Epithelial cell of esophagus (primary cell): ENCODE results near the gene ACYP1.

Experiments
- DNase-seq: peaks from one replicate; pipeline ENCODE4 v3.0.0; 2010; ENCODE audit warnings: low read depth
- H3K4me3 ChIP-seq: 2 replicates; pipeline ENCODE4 v1.5.1; 2011; ENCODE audit warnings: mild to moderate bottlenecking, low read length, control low read depth
- CTCF ChIP-seq: IDR thresholded peaks from 2 replicates; pipeline ENCODE4 v1.5.1; 2011; ENCODE audit warnings: low read depth, mild to moderate bottlenecking, low read length, control low read depth, inconsistent platforms; ENCODE audit not compliant: insufficient read depth; ENCODE audit errors: missing control alignments

Gene ACYP1

GRCh38 chr14:75049731-75050201 is 14.1 kb downstream of the ACYP1 start:
- no peak overlapping the region for H3K4me3 ChIP-seq
- DNase-seq, result no peak
- TF ChIP-seq CTCF, result no peak

GRCh38 chr14:75049136-75049535 is 14.7 kb downstream of the ACYP1 start:
- DNase-seq, result no peak
- H3K4me3 ChIP-seq, result no peak overlapping the region
- TF ChIP-seq CTCF, result no peak

GRCh38 chr14:75048101-75048500 is 15.7 kb downstream of the ACYP1 start:
- TF ChIP-seq CTCF, result no peak
- no peak overlapping the region for H3K4me3 ChIP-seq
- DNase-seq, result no peak

GRCh38 chr14:75047506-75047905 is 16.3 kb downstream of the ACYP1 start:
- TF ChIP-seq CTCF, result no peak
- no peak overlapping the region for H3K4me3 ChIP-seq

GRCh38 chr14:75046899-75047298 is 16.9 kb downstream of the ACYP1 start:
- no peak for DNase-seq
- TF ChIP-seq CTCF, result no peak
- H3K4me3 ChIP-seq, result no peak overlapping the region

More at GRCh38 chr14:75047506-75047905, 16.3 kb downstream of the ACYP1 start:
- no peak for DNase-seq

- no peak overlapping the region for H3K4me3 ChIP-seq
- TF ChIP-seq CTCF, result no peak
- no peak for DNase-seq
Observed at GRCh38 chr14:75046275-75046674, 17.5 kb downstream of the ACYP1 start.

GRCh38 chr14:75044752-75045151 is 19.1 kb downstream of the ACYP1 start:
- TF ChIP-seq CTCF, result no peak

More at GRCh38 chr14:75044752-75045151, 19.1 kb downstream of the ACYP1 start:
- no peak for DNase-seq
- H3K4me3 ChIP-seq, result no peak overlapping the region
